ENCODE results near the gene C19orf33. TPM values are rescaled to one million over a fixed set of nuclear protein-coding genes. Genes with fewer than 3 reads are reported as not detected.
"Not testable (repeated sequence)": the region's sequence is repeated elsewhere in the genome, so short reads cannot be mapped to it uniquely, and the experiment has no call there.

C19orf33 gene
- total RNA-seq: 1.6 TPM
- long read RNA-seq: 0 reads

- TF ChIP-seq CTCF (IDR thresholded peaks at IDR 0.05; ENCODE audit: borderline replicate concordance): no peak
- DNase-seq: peak; percentile 32
- Histone ChIP-seq H3K27me3 (ENCODE audit: low read depth) (no peaks in the 10 kb centered on the region), H3K4me3 (peak within 1 kb of the TSS; percentile 51), H3K36me3 (peaks cover 35% of the 10 kb centered on the region), H3K27ac (replicated peaks) (peak within 1 kb of the TSS; percentile 63), H3K9me3 (replicated peaks) (no peaks in the 10 kb centered on the region), H3K4me1 (peaks cover 13% of the 10 kb centered on the region)
- intact Hi-C loops (cut with micrococcal nuclease): no loop called here
These were observed at the start of gene C19orf33 for GRCh38 chr19:38303517-38304351. C19orf33 (plus strand) TSS chr19:38304251; CDS start chr19:38304262, 11 bp downstream.

- intact Hi-C loops (cut with micrococcal nuclease): no loop called here
- H3K27me3 ChIP-seq (ENCODE audit: low read depth): peaks cover 14% of the 10 kb centered on the region
- TF ChIP-seq CTCF (IDR thresholded peaks at IDR 0.05; ENCODE audit: borderline replicate concordance): no peak
- H3K27ac ChIP-seq (replicated peaks): peak overlapping the region; percentile 95
- no peak for DNase-seq
- peaks cover 56% of the 10 kb centered on the region for H3K4me1 ChIP-seq
- H3K4me3 ChIP-seq: peak overlapping the region; percentile 82
- H3K36me3 ChIP-seq: no peaks in the 10 kb centered on the region
- no peaks in the 10 kb centered on the region for H3K9me3 ChIP-seq (replicated peaks)
These were observed 48.6 kb upstream of the C19orf33 start for GRCh38 chr19:38255383-38256014.

- H3K36me3 ChIP-seq; DNase-seq; H3K9me3 ChIP-seq (replicated peaks); intact Hi-C loops (cut with micrococcal nuclease); H3K27ac ChIP-seq (replicated peaks); H3K4me3 ChIP-seq: not testable (repeated sequence)
- peaks cover 14% of the 10 kb centered on the region for H3K27me3 ChIP-seq (ENCODE audit: low read depth)
- peaks cover 13% of the 10 kb centered on the region for H3K4me1 ChIP-seq
These were observed 42.1 kb upstream of the C19orf33 start for GRCh38 chr19:38261942-38262341.

- intact Hi-C loops (cut with micrococcal nuclease): no loop called here
- Histone ChIP-seq H3K9me3 (replicated peaks) (no peaks in the 10 kb centered on the region), H3K27me3 (ENCODE audit: low read depth) (peaks cover 11% of the 10 kb centered on the region), H3K4me1 (peaks cover 13% of the 10 kb centered on the region), H3K4me3 (no peak overlapping the region), H3K36me3 (no peaks in the 10 kb centered on the region), H3K27ac (replicated peaks) (no peak overlapping the region)
- DNase-seq: no peak
- no peak for TF ChIP-seq CTCF (IDR thresholded peaks at IDR 0.05; ENCODE audit: borderline replicate concordance)
These were observed 41.3 kb upstream of the C19orf33 start for GRCh38 chr19:38262585-38263268.

GRCh38 chr19:38263689-38264485 is 40.2 kb upstream of the C19orf33 start:
- Histone ChIP-seq H3K27me3 (ENCODE audit: low read depth) (peaks cover 11% of the 10 kb centered on the region), H3K9me3 (replicated peaks) (no peaks in the 10 kb centered on the region), H3K4me1 (peaks cover 13% of the 10 kb centered on the region), H3K27ac (replicated peaks) (peak overlapping the region; percentile 37), H3K4me3 (peak overlapping the region; percentile 72), H3K36me3 (no peaks in the 10 kb centered on the region)
- intact Hi-C loops (cut with micrococcal nuclease): no loop called here
- no peak for DNase-seq
- no peak for TF ChIP-seq CTCF (IDR thresholded peaks at IDR 0.05; ENCODE audit: borderline replicate concordance)
